Measurements from ENCODE around the gene CTPS2.
"Not testable (repeated sequence)": the region's sequence is repeated elsewhere in the genome, so short reads cannot be mapped to it uniquely, and the experiment has no call there.

The CTPS2 gene

GRCh38 chrX:16604337-16604736 lies 108.1 kb downstream of the CTPS2 start:
- DNase-seq (ENCODE audit: low spot score): no peak

GRCh38 chrX:16603822-16604221 lies 108.6 kb downstream of the CTPS2 start:
- DNase-seq (ENCODE audit: low spot score): no peak

GRCh38 chrX:16603235-16603634 lies 109.2 kb downstream of the CTPS2 start:
- not testable (repeated sequence) for DNase-seq (ENCODE audit: low spot score)

- DNase-seq (ENCODE audit: low spot score): no peak
These were observed 110.6 kb downstream of the CTPS2 start for GRCh38 chrX:16601885-16602284.

- DNase-seq (ENCODE audit: low spot score): no peak
These were observed 118.0 kb downstream of the CTPS2 start for GRCh38 chrX:16594490-16594889.

GRCh38 chrX:16593801-16594200 lies 118.7 kb downstream of the CTPS2 start:
- DNase-seq (ENCODE audit: low spot score): no peak

GRCh38 chrX:16592194-16592770 lies 120.2 kb downstream of the CTPS2 start:
- no peak for DNase-seq (ENCODE audit: low spot score)

- no peak for DNase-seq (ENCODE audit: low spot score)
These were observed 122.6 kb downstream of the CTPS2 start for GRCh38 chrX:16589826-16590225.

GRCh38 chrX:16589211-16589610 lies 123.3 kb downstream of the CTPS2 start:
- no peak for DNase-seq (ENCODE audit: low spot score)

GRCh38 chrX:16588266-16588665 lies 124.2 kb downstream of the CTPS2 start:
- no peak for DNase-seq (ENCODE audit: low spot score)

GRCh38 chrX:16587836-16588235 lies 124.6 kb downstream of the CTPS2 start:
- no peak for DNase-seq (ENCODE audit: low spot score)

- DNase-seq (ENCODE audit: low spot score): no peak
These were observed 125.9 kb downstream of the CTPS2 start for GRCh38 chrX:16586377-16587112.

GRCh38 chrX:16585486-16586376 lies 126.7 kb downstream of the CTPS2 start:
- no peak for DNase-seq (ENCODE audit: low spot score)

GRCh38 chrX:16580004-16580797 lies 132.3 kb downstream of the CTPS2 start:
- DNase-seq (ENCODE audit: low spot score): not testable (repeated sequence)

- no peak for DNase-seq (ENCODE audit: low spot score)
These were observed 133.0 kb downstream of the CTPS2 start for GRCh38 chrX:16579517-16579916.

- no peak for DNase-seq (ENCODE audit: low spot score)
These were observed 134.3 kb downstream of the CTPS2 start for GRCh38 chrX:16578218-16578617.

GRCh38 chrX:16577483-16578029 lies 134.9 kb downstream of the CTPS2 start:
- DNase-seq (ENCODE audit: low spot score): no peak

GRCh38 chrX:16575388-16575787 lies 137.1 kb downstream of the CTPS2 start:
- not testable (repeated sequence) for DNase-seq (ENCODE audit: low spot score)

GRCh38 chrX:16573781-16574180 lies 138.7 kb downstream of the CTPS2 start:
- no peak for DNase-seq (ENCODE audit: low spot score)

GRCh38 chrX:16567681-16568080 lies 144.8 kb downstream of the CTPS2 start:
- DNase-seq (ENCODE audit: low spot score): no peak

- no peak for DNase-seq (ENCODE audit: low spot score)
These were observed 145.9 kb downstream of the CTPS2 start for GRCh38 chrX:16566571-16566970.

GRCh38 chrX:16560173-16560572 lies 152.3 kb downstream of the CTPS2 start:
- no peak for DNase-seq (ENCODE audit: low spot score)

All from kidney capillary endothelial cell (primary cell).